Epithelial cell of proximal tubule (primary cell): ENCODE results near the gene PCSK7. TPM values are rescaled to one million over a fixed set of nuclear protein-coding genes. Genes with fewer than 3 reads are reported as not detected.

ENCODE experiments used
- DNase-seq: peaks from one replicate; pipeline ENCODE4 v3.0.0-alpha.2; 2011; ENCODE audit warnings: low read depth
- H3K4me3 ChIP-seq: 2 replicates; pipeline ENCODE4 v1.5.1; 2011; ENCODE audit warnings: low read depth, mild to moderate bottlenecking, low read length
- CTCF ChIP-seq: conservative IDR thresholded peaks from 2 replicates; pipeline ENCODE4 v1.5.1; 2012; ENCODE audit warnings: low read depth, mild to moderate bottlenecking, low read length
- total RNA-seq: library from RNA; depleted of rRNA; stranded (reverse); fragments of >200 nt; gene quantifications from 2 replicates; pipeline ENCODE4 v1.2.3, GENCODE V29; 2015

The PCSK7 gene
- total RNA-seq, 1 donor from 2014 or later, result 19.6 TPM

- DNase-seq, result no peak
- H3K4me3 ChIP-seq, result no peak overlapping the region
- TF ChIP-seq CTCF, result no peak
Measured at GRCh38 chr11:117159892-117160291, 72.0 kb downstream of the PCSK7 start.

GRCh38 chr11:117157507-117157906, 74.4 kb downstream of the PCSK7 start:
- no peak for DNase-seq
- no peak overlapping the region for H3K4me3 ChIP-seq
- TF ChIP-seq CTCF, result no peak

- no peak overlapping the region for H3K4me3 ChIP-seq
- DNase-seq, result no peak
- TF ChIP-seq CTCF, result no peak
Measured at GRCh38 chr11:117154468-117154867, 77.4 kb downstream of the PCSK7 start.

Other genes with a start within 250 kb of the PCSK7 start
- 13.6 and 17.6 TPM in 2 replicates for gene SIK3, start 133.6 kb downstream of the PCSK7 start, total RNA-seq
- gene PAFAH1B2, start 87.8 kb downstream of the PCSK7 start, total RNA-seq, result 95.4 and 103 TPM in 2 replicates
- 7.1 and 12.2 TPM in 2 replicates for gene SIDT2, start 53.3 kb downstream of the PCSK7 start, total RNA-seq
- gene TAGLN, start 32.7 kb downstream of the PCSK7 start, total RNA-seq, result 470 and 583 TPM in 2 replicates
- 6.5 and 9.7 TPM in 2 replicates for gene RNF214, start 598 bp upstream of the PCSK7 start, total RNA-seq
- 1.7 and 6.6 TPM in 2 replicates for gene BACE1-AS, start 59.3 kb upstream of the PCSK7 start, total RNA-seq
- gene BACE1, start 84.2 kb upstream of the PCSK7 start, total RNA-seq, result 8.7 and 8.9 TPM in 2 replicates
- 20.0 and 20.2 TPM in 2 replicates for gene CEP164, start 95.8 kb upstream of the PCSK7 start, total RNA-seq